Stimulated activated CD4-positive, alpha-beta T cell treated with anti-CD3 and anti-CD28 coated beads, Interleukin-1b, Interleukin-23, amount 100 ng/mL, for 1 hour (primary cell): ENCODE measurements around the gene RBM10.

Source experiments
- DNase-seq, 2 donors: peaks; one replicate each; pipeline ENCODE4 v3.0.0-alpha.2; 2020; ENCODE audit warnings: low read depth in 2 of 2

The RBM10 gene

DNA sequence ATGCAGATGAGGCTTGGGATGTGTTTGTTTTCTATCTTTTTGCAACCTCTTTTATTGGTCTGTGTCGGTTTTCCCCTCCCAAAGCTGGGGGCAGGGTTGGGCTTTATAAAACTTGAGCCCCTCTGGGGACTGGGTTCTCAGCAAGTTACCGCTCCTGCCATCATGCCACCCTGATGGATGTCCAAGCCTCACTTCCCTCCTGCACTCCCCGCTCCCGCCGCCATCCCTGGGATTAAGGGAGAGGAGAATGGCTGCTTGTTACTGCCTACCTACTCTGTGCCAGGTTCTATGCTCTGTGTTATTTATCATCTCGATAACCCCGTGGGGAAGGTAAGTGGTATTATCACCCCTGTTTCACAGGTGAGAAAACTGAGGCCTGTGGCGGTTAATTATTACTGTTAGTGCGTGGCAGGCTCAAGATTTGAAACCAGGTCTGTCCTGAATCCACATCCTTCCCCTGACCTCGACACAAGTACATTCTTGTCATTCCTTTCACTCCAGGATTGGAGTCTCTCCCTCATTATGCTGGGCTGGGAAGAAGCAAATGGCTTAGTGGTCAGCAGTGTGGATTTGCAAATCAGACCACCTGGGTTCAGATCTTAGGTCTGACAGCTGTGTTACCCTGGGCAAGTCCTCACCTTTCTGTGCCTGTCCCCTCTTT lies 53.1 kb downstream of the RBM10 start:
- DNase-seq = no peak

DNA sequence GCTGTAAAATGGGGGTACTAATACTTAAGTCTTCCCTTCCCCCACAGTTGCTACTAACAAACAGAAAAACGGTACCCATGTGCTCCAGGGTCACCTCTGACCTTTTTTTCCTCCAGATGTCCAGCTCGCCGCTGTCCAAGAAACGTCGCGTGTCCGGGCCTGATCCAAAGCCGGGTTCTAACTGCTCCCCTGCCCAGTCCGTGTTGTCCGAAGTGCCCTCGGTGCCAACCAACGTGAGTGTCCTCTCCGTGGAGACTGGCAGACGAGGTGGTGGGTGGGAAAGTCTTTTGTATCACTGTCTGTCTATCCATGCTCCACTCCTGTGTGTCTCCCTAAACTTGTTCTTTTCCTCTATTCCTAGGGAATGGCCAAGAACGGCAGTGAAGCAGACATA lies 53.7 kb downstream of the RBM10 start:
- no peak for DNase-seq

DNA sequence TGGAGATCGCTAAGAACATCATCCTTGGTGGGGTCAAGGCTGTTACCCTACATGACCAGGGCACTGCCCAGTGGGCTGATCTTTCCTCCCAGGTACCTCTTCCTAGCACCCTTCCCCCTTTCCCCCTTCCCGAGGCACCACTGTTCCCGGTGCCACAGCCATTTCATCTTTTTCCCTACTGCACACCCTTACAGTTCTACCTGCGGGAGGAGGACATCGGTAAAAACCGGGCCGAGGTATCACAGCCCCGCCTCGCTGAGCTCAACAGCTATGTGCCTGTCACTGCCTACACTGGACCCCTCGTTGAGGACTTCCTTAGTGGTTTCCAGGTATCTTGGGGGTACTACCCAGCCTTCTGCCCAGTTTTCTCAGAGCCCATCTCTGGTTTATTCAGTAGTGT lies 54.3 kb downstream of the RBM10 start:
- no peak for DNase-seq

DNA sequence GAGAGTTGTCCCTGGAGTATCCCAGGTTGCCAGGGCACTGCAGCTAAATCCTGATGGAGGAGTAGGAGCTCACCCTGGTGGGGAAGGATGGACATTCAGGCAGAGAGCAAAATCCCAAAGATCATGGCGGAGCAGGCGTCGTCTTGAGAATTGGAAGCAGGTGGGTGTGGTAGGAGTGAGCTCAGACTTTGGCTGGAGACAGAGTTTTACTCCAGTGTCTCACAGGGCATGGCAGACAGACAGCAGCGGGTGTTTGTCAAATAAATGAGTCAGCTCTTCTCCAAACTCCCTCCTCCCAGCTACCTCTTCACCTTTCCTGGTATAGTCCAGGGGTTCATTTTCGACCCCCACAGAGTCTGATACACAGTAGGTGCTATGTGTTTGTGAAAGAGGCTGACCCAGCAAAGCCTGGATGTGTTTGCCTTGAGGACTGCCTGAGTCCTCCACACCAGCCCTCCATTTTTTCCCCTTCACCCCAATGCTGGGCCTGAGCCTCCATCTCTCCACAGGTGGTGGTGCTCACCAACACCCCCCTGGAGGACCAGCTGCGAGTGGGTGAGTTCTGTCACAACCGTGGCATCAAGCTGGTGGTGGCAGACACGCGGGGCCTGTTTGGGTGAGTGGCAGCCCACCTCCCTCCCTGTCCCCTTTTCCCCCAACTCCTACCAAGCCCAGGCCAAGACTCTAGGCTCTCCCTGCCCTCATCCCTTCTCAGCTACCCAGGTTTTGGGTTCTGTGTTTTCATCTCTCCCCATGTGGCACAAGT lies 55.5 kb downstream of the RBM10 start:
- no peak for DNase-seq

DNA sequence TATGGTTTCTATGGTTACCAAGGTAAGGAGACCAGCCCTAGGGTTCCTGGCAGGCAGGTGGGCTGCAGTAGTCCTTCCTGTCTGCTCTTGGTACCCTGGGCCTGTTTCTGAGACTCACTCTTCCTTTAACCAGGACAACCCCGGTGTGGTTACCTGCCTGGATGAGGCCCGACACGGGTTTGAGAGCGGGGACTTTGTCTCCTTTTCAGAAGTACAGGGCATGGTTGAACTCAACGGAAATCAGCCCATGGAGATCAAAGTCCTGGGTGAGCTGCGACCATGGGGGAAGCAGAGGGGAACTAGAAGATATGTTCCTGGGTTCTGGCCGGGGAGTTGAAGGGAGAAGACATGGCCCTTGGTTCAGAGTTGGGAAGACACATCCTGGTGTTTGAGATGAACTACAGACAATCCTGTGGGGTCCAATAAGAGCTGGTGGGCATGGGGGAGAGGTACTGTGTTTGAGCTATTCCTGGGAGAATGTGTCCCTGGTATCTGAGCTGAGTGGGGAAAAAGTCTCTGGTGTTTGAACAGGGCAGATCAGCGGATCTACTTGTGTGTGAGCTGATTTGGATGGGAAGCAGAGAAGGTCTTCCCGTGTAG lies 56.4 kb downstream of the RBM10 start:
- no peak for DNase-seq

DNA sequence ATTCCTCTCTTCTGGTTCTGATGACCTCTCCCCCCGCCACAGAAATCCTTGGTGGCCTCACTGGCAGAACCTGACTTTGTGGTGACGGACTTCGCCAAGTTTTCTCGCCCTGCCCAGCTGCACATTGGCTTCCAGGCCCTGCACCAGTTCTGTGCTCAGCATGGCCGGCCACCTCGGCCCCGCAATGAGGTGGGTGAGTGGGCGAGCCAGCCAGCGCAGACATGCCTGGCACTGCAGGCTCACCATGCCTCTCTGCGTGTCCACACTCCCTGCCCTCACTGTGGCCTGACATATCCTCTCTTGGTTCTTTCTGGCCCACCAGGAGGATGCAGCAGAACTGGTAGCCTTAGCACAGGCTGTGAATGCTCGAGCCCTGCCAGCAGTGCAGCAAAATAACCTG lies 57.3 kb downstream of the RBM10 start:
- DNase-seq = no peak

DNA sequence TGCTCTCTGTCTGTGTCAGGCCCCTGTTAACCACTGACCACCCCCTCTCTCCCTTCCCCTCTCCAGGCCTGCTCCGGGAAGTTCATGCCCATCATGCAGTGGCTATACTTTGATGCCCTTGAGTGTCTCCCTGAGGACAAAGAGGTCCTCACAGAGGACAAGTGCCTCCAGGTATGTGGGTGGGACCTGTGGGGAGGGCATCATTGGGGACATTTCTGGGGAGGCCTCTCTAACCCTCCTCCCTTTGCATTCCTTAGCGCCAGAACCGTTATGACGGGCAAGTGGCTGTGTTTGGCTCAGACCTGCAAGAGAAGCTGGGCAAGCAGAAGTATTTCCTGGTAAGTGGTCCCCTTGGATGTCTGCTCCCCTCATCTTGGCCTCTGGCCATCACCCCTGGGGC lies 57.9 kb downstream of the RBM10 start:
- DNase-seq = no peak

DNA sequence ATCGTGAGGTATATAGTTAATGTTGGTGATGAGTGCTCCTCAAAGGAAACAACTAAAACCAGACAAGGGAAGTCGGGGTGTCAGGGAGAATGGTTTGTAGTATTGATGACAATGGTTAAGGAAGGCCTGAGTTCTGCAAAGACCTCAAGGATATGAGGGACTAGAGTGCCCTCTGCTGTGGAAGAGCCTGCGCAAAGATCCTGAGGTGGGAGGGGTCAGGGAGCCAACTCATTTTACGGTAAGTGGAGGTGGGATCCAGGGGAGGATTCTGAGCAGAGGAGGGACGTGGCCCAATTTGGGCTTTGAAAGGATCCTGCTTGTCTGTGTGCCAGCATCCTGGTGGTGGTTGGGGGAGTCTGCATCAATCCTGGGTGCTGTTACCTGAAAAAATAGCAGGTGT lies 59.9 kb downstream of the RBM10 start:
- no peak for DNase-seq

DNA sequence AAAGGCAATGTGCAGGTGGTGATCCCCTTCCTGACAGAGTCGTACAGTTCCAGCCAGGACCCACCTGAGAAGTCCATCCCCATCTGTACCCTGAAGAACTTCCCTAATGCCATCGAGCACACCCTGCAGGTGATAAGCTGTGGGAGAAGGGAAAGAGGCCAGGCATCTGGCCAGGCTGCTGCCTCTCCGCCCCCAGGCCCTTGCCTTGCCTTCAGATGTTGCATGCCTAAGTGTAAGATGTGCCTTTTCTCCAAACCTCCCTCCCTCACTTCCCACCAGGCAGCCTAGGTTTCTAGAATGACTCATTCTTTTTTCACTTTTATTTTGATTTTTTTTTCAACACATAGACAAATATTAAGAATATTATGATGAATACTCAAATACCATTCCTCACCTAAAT lies 61.3 kb downstream of the RBM10 start:
- DNase-seq = no peak

DNA sequence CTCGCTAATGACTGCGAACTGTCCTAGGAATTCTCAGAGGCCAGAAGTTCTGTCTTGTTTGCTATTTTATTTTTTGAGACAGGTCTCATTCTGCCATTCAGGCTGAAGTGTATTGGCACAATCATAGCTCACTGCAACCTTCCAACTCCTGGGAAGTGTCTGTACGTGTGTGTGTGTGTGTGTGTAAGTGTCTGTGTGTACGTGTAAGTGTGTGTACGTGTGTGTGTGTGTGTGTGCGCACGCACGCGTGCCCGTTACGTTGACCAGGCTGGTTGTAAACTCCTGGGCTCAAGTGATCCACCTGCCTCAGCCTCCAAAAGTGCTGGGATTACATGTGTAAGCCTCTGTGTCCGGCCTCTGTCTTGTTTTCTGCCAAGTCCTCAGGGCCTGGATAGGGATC lies 63.1 kb downstream of the RBM10 start:
- no peak for DNase-seq

DNA sequence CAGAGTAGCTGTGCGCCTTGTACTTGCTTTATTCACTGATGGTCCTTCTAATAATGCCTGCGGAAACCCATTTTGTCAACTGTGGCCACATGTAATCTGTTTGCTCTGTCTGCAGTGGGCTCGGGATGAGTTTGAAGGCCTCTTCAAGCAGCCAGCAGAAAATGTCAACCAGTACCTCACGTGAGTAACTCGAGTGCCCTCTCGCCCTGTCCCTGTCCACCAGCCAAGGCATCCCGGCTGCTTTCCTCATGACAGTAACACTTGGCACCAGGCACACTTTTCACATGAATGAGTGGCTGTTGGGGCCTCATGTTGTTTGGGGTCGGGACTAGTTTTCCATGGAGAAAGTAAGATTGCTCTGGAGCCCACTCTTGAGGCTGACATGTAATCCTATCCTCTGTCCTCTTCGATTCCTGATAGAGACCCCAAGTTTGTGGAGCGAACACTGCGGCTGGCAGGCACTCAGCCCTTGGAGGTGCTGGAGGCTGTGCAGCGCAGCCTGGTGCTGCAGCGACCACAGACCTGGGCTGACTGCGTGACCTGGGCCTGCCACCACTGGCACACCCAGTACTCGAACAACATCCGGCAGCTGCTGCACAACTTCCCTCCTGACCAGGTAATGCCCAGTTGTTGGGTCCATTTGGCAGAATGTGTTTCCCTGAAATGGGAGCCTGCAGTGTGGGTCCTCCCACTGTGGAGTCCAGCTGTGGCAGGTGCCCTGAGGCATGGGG lies 64.7 kb downstream of the RBM10 start:
- DNase-seq = no peak

DNA sequence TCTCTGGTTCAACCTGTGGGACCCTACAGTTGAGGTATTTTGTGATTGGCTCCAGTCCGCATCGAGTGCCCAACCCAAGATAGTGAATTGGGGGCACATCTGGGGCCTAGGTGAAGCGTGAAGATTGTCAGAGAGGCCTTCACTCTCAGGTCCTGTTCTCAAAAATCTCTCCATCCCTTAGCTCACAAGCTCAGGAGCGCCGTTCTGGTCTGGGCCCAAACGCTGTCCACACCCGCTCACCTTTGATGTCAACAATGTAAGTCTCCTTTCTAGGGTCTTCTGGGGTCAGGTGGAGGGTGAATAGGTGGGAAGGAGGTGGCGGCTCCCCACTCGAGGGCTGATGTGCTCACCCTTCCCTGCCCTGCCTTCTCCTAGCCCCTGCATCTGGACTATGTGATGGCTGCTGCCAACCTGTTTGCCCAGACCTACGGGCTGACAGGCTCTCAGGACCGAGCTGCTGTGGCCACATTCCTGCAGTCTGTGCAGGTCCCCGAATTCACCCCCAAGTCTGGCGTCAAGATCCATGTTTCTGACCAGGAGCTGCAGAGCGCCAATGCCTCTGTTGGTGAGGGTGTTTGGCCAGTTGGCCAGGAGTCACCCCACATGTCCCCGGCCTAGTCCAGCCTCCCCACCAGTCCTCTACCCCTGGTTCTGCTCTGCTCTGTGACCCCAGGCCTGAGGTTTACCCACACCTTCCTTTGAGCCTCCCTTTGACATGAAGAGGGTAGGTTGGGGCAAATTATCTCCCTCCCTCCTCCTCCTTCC lies 65.8 kb downstream of the RBM10 start:
- no peak for DNase-seq

DNA sequence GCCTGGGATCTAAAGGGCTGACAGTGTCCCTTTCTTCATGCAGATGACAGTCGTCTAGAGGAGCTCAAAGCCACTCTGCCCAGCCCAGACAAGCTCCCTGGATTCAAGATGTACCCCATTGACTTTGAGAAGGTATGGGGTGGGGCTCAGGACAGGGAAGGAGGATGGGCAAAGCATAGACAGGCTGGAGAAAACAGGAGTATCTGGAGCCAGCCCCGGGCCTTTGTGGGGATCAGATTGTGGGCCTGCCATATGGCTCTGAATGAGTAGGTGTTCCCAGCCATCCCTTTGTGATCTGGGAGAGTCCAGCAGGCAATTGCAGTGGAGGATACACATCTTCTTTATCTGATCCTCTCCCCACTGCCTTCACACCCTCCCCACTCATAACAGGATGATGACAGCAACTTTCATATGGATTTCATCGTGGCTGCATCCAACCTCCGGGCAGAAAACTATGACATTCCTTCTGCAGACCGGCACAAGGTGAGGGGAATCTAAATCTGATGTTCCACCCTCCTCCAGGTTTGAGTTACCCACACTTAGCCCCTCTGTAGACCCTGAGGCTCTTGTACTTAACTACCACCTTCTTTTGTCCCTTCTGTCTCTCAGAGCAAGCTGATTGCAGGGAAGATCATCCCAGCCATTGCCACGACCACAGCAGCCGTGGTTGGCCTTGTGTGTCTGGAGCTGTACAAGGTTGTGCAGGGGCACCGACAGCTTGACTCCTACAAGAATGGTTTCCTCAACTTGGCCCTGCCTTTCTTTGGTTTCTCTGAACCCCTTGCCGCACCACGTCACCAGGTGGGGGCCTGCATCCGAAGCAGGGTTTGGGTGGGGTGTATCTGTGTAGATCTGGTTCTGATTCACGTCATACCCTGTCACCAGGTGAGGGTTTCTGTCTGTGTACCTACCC lies 67.6 kb downstream of the RBM10 start:
- DNase-seq = no peak

DNA sequence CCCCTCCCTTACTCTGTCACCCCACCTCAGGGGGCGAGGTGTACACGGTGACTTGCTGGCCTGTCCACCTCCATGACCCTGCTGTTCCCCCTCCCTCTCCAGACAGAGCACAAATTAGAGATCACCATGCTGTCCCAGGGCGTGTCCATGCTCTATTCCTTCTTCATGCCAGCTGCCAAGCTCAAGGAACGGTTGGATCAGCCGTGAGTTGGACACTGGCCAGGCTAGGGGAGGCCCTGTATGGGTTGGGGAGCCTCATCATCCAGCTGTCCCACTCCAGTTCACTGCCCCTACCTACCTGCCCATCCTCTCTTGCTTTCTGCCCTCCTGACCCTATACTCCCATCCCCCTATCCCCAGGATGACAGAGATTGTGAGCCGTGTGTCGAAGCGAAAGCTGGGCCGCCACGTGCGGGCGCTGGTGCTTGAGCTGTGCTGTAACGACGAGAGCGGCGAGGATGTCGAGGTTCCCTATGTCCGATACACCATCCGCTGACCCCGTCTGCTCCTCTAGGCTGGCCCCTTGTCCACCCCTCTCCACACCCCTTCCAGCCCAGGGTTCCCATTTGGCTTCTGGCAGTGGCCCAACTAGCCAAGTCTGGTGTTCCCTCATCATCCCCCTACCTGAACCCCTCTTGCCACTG lies 69.5 kb downstream of the RBM10 start:
- DNase-seq = no peak

DNA sequence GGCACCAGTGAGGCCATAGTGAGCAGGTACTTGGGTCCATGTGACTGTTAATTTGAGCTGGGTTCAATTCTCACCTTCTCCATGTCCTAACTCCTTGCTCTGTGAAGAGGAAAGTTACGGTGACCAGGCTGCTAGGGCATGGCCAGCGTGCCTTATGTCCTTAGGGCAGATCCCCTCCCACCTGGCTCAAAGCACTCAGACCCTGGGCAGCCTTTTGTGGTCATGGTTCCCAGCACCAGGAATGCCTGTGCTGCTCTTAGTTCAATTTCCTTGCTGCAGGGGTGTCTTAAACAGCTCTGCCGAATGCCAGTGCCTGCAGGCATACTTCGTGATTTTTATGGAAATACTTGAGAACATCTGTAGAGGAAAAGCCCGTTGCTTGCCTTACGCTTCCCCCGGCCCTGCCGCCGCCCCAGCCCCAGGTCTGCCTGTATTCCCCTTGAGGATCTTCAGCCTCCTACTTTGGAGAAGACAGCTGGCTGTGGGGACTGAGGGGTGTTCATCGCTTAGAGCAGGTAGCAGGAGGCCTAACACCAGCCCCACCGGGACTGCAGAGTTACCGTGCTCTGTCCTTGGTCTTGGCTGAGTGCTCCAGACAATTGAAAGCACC lies 70.4 kb downstream of the RBM10 start:
- DNase-seq = no peak

DNA sequence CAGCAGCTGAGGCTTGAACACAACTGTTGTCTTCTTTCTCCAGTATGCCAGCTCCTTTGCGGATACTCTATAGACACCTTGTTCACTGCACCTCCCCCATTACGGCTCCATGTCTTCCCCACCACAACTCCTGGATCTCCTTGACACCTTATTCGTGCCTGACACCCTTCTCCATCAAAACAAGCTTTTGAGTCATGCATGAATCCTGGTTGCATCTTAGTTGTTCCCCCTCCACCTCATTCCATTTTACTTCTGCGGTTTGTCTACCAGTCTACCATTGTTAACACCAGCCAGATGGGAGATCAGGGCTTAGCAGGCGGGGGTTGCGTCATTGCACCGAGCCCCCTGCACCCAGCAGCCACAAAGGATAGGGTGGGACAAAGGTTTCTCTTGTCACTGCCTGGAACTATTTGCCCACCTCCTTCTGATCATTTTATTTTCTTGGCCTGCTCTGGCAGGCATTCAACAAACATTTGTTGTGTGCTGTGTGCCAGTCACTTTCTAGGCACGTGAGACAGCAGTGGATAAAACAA lies 71.4 kb downstream of the RBM10 start:
- DNase-seq = no peak

DNA sequence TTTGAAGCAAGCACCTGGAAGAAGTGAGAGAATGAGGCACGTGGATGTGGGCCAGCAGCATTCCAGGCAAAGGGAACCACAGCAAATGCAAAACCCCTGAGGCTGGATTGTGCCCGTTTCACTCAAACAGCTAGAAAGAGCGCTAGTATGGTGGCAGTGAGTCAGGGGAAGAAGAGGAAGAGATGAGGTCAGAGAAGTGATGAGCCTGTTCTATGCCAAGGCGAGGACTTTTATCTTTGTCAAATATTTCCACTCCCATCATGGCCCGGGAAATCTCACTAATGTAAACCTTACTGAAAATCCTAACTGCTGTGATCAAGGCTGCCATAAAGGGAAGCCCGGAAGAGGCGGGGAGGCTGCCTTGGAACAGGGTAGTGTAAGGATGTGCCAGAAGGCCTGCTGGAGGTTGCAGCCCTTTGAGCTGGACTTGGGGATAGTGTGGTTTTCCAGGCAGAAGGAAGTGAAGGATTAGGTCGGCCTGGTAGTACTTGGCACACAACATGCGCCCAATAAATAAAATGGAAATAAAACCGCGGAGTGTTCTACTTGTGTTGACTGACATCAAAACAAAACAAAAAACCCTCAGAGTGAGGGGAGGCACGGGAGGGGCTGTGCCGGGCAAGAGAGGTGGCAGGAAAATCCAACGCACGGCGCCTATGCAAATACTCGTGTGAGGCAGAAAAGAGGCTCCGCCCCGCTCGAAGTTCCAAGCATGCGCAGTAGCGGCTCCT lies 72.3 kb downstream of the RBM10 start:
- DNase-seq = no peak

DNA sequence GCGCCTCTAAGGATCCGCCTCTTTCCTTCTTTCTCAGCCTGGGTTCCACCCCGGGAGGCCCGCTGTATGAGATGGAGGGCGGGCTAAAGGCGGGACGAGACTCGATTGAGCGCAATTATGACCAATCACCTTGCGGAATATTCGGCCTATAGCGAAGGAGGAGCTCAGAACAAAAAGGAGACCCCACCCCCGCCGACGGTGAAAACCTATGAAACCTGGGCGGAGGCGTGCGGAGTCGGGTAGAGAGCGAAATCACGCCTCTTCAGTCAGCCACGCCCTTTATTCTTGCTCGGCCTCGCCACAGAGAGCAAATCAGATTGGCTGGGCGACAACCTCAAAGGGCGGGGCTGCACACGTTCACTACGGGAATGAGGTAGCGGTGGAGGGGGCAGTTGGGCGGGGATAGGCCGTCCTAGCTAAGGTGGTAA lies 72.8 kb downstream of the RBM10 start:
- peak; percentile 83 to 91 for DNase-seq
